NCI-H1930 (cell line): Measurements from ENCODE around the gene CELF2.

ENCODE experiments used
- DNase-seq, 2 experiments: peaks; one replicate each; lab custom pipeline; 2025; lab: John Stamatoyannopoulos, UW

The CELF2 gene

GRCh38 chr10:11004144-11005077 is 13.3 kb upstream of the CELF2 start:
- no peak for DNase-seq

DNA sequence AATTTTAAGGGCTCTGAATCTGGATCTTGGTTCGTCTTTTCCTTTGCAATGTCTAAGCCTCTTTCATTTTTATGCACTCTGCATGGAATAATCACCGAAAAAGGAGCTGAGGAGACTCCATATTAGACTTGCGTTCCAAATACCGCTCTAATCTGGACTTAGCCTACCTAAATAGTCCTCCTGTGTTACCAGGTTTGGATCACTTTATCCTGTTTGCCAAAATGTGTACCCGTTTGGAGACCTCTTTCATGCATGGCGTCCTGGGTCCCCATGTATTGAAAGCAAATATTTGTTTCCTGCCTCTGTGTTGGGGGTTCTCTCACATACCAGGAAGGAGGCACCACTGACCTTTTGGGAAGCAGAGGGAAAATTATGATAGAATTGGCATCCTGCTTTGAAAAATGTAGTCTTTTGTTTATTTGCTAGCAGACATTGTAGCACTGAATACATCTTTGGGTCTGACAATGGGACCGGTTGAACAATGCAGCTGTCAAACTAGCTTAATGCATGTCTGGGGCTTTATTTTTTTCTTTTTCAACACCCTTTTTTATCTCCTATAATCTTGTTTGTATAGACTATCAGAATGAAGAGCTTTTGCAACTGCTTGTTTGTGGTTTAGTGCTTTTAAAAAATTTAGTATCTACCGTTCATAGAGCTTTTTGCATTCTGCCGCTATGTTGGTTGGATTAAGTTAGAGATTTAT is 11.8 kb upstream of the CELF2 start:
- no peak for DNase-seq

- no peak for DNase-seq
Observed at GRCh38 chr10:11006428-11006825, 11.2 kb upstream of the CELF2 start.

DNA sequence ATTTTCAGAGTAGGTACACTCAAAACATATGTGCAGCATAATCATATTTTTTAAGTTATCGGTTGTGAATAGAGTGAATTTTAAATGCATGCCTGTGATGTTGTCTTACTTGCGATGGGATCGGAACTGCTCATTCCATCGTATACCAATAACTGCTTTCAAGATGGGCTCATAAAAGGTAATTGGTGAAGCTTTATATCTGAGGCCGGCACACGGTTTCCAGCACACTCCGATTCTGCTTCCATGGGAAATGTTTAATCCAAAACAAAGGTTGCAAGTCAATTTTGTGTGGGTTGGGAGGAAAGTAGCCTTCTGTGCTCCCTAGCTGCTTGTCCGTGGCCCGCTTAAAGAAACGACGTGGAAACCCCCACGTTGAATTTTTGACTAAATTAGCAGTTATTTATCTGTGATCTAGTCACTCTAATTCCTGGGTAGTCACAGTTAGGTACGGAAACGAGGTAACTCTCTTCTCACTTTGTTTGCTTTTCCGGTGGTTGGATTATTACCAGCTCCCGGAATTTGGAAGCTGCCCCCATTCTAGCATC is 10.1 kb upstream of the CELF2 start:
- no peak for DNase-seq

DNA sequence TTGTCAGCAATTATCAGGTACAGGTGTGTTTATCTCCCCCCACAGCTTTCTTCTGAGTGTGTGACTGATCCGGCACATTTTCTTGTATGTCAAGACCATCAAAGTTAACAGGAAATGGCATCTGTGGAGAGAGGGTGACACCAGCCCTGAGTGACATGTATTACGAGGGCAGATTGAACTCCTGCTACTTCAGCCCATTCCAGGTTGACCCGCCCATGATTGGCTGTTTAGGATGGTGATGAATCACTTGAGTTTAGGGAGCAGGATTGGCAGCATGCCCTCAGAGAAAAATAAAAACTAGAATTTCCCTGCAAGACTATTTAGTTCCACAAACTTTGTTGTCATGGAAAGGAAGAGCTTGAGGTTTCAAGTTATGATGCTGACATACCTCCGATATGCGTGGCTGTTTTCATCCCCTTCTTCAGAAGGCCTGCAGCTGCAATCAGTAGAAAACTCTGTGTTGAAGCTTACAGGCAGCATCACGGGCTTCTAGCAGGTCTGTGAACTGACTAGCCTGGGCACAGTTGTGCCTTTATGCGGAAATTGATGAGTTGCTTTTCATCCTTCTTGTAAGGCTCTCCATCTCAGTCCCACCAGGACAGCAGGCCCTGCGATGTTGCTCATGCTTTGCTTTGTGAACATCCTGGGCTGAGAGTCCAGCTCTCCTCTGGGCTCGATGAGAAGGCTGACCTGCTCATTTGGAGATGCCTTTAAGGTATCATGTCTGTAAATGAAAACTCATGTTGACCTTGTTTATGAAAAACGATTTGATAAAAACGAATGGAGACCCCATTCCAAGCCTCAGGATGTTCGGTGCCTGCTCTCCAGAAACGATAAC is 8.0 kb upstream of the CELF2 start:
- no peak for DNase-seq

GRCh38 chr10:11010582-11010981 is 7.1 kb upstream of the CELF2 start:
- DNase-seq, result no peak

DNA sequence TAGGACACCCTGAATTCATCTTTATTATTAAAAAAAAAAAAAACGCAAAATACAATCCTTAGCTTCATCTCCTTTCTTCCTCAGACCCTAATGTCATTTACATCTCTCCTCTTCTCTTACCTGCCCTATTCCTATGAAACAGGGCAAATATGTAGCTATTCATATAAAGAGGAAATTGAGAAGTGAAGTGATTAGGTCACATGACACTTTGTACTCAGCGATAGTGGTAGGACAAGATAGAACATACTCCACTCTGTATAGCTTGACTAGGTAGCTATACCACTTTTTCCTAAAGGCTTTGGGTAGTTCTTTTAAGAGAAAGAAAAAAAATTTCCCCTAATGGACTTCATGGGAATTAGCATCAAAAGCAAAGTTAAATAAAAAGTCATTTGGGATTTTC is 6.2 kb upstream of the CELF2 start:
- DNase-seq, result no peak

DNA sequence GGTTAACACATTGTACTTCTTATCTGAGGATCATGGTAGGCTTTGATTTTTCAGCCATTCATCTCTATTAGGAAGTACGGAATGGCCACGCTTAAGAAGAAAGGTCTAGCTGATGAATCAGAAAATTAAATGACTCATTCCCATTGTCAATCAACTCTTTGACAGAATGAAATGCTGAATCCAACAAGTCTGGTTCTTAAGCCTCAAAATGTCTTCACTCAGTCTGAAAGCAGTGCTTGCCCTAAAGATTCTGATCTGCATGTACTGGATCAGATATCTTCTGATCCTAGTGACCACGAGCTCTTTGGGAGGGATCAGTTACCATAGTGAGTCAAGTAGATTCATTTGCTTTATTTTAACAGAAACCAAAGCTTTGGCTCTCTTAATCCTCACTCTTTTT is 5.7 kb upstream of the CELF2 start:
- DNase-seq, result no peak

DNA sequence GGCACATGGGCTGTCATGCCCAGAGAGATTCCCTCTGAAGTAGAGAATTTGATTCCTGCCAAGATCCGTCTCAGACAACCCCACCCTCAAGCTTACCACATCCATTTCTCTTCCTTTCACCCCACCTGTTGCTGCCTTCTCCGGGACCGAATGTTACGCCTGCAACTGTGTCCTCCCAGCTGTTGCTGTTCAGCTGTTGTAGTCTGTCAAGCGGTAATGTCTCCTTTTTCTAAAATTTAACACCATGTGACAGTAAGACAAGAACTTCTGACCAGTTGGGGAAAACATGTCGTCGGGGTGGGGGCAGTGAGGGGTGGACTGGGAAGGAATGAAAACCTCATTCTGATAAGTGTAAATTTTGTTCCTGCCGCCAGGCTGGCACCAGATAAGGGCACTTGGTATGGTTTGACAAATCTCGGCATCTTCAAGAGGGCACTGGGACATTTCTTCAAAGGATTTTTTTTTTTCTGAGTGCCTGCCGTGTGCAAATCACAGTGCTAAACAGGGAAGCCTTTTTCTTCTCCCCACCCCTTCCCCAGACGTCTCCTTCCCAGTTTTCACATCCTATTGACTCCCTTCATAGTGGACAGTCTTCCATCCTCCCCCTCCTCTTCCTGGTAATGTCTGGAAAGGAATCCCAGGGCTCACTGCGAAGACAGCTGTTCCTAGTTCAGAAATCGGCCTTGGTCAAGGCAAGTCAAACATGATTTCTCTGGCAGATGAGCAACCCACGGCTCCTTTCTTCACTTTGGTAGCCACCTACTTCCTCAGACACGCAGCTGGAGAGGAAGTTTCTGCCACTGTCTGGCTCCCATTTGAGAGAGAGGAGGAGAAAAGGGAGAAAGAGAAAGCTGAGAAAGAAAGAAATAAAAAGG is 5.0 kb upstream of the CELF2 start:
- DNase-seq, result no peak

GRCh38 chr10:11013836-11014235 is 3.8 kb upstream of the CELF2 start:
- DNase-seq, result no peak

DNA sequence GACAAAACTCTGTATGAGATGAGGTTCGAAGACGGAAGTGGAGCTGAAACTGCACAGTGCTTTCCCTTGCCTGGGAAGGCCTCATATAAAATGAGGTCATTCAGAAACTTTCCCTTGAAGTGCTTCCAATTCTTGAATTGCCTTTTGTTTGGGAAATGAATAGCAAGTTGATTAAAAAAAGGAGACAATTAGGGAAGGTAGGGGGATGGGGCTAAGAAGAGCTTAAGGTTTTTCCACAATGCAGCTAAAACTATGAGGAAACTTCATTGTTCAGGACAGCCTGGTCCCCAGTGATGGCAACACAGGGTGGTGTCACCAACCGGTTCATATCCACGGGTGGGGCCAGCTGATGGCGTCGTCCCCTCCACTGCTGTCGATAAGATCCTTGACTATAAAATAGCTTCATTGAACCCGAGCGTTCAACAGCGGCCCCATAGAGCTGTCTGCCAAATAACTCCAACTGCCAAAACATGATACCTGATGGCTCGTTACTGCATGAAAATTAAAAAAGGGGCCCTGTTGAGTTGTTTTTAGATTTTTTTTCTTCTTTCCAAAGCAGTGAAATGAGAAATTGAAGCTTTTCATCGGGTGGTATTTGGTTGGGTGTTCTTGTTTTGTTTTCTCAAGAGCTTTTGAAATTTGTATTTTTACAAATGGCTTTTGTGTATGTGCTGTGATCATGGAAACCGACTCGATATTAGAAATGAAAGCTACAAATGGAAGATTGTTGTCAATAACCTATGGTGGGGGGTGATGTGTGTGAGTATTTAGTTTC is 2.8 kb upstream of the CELF2 start:
- DNase-seq, result no peak

GRCh38 chr10:11015446-11015934 is 2.2 kb upstream of the CELF2 start:
- DNase-seq, result no peak

DNA sequence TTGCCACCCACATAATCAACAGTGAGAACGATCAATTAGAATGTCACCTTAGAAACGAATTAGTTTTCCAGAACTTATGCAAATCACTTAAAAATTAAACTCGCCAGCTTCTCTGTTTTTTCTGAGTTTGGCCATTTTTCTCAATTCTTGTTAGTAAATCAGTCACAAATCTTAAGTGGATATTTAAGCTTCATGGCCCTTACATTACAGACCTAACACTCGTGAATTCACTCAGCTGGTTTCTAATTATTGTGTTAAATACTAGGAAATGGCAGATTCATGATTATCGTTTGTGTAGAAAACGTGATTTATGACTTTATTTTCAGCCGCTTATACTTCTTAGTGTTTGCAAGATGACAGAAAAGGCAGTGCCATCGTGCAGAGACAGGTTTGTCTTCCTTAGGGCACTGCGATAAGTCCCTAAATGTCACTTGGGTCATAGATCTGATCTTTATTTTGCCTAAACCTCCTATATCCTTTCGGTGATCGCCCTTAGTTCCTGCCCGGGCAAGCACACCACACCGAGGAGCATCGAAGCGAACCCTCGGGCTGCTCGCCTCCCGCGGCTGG is 587 bp upstream of the CELF2 start:
- DNase-seq, result no peak

- no peak for DNase-seq
Observed at GRCh38 chr10:11018432-11018841, 765 bp downstream of the CELF2 start.

GRCh38 chr10:11018855-11019631 is 1.4 kb downstream of the CELF2 start:
- DNase-seq, result no peak

DNA sequence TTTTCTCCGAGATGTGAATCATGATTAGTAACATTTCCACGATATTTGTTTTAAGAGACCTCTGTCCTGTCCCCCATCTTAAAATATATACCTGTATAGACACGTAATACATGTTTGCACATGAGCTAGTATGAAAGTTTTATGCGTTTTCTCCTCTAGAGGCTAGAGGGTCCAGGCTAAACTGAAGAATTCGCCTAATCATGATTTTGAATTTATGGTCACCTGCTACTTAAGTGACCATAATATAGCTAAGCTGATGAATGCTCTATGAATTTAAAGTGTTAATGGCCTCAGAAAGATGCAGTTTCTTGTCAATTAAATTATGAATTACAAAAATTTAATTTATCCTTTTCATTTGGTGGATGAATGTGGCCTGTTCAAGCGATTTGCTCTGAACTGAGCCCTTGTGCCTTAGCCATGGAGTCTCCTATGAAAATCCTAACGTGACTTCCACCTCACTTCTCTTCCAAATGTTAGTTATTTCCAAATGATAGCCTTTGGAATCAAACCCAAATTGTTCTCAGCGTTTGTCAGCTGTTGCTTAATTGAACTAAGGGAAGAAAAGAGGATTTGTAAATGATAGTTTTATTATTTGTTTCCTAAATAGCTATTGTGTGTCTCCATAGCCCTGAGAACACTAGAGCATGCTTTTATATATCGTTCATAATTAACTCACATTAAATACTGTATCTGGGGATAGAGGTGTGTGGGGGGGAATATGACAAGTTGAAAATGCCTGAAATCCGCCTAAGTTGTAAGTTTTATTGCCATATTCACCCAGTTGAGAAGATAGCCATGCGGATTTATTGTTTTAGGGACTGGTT is 2.3 kb downstream of the CELF2 start:
- DNase-seq, result peak; percentile 69 to 83

- DNase-seq, result peak; percentile 69 to 83
Observed at GRCh38 chr10:11020548-11020942, 2.9 kb downstream of the CELF2 start.

DNA sequence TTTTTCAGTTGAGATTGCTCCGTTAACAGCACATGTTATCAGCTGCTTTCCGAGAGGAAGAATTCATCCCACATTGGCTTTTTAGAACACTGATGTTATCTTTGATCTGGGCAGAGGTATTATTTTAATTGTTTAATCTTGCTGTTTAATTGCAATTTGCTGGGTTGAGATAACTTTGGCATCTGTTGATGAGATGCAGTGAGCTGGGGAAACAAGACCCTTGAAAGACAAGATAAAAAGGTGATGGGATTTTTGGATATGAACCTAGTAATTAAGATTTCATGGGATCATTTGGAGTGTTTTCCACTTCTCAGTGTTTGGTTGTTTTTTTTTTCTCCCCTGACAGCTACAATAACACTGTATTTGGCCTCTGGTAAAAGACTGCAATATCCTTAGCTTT is 4.5 kb downstream of the CELF2 start:
- no peak for DNase-seq
